GM08714 (cell line): ENCODE data around the gene CEP78.
"Not testable (repeated sequence)": the region's sequence is repeated elsewhere in the genome, so short reads cannot be mapped to it uniquely, and the experiment has no call there.

Experiments used
- H3K4me3 ChIP-seq: fragments of 200-500 bp; sonication (Bioruptor generic); 2 replicates; pipeline ENCODE4 v1.5.1; 2014; ENCODE audit warnings: mild to moderate bottlenecking, low read length, inconsistent platforms
- ZNF274 ChIP-seq: IDR thresholded peaks from 2 replicates; pipeline ENCODE4 v1.6.1; 2012; ENCODE audit warnings: mild to moderate bottlenecking, low read depth, low read length

Gene CEP78

GRCh38 chr9:78249542-78249941, 13.7 kb downstream of the CEP78 start:
- H3K4me3 ChIP-seq: no peak overlapping the region
- no peak for TF ChIP-seq ZNF274

- H3K4me3 ChIP-seq: no peak overlapping the region
- no peak for TF ChIP-seq ZNF274
Measured at GRCh38 chr9:78252616-78253015, 16.7 kb downstream of the CEP78 start.

DNA sequence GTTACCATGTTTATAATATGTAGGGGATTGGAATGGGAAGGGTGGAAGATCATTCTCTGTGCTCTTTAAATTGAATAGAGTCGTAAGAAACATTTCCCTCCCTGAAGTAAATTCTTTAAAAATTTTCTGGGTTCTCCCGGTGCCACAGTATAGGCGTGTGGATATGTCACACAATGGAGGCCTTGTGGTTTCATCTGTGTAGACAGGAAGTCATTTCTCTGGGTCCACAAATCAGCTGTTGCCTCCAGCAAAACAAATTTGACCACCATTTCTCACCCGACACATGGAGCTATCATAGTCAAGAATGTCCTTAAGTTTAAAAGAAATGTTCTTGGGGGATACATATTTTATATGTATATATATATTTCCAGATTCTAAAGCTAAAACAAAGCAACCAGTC, 17.4 kb downstream of the CEP78 start:
- no peak for TF ChIP-seq ZNF274
- no peak overlapping the region for H3K4me3 ChIP-seq

DNA sequence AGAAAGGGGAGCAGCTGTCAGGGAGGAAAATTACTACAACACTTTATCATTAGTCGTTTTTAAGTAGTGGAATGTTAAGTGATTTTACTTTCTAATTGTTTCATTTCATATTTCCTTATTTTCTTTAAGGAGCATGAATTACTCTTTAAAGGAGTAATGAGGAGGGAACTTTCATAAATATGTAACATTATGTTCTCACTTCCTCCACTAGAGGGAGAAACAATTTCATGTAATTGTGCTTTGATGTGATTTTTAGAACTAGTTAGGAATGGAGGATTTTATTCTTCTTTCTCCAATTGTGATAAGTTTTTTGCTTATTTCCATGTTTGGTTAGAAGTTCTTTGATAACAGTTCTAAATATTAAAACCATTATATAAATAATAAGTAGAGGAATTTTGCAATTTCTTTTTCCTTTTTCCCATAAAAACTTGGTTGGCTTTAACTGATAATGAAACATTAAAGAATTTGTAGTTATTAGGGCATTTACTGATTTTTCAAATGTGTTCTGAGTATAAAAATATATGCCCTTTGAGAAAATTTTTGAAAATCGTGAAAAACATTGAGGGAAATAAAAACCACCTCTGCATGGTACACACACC, 25.6 kb downstream of the CEP78 start:
- no peak for TF ChIP-seq ZNF274
- no peak overlapping the region for H3K4me3 ChIP-seq

- TF ChIP-seq ZNF274: no peak
- H3K4me3 ChIP-seq: no peak overlapping the region
Measured at GRCh38 chr9:78262655-78263054, 26.8 kb downstream of the CEP78 start.

DNA sequence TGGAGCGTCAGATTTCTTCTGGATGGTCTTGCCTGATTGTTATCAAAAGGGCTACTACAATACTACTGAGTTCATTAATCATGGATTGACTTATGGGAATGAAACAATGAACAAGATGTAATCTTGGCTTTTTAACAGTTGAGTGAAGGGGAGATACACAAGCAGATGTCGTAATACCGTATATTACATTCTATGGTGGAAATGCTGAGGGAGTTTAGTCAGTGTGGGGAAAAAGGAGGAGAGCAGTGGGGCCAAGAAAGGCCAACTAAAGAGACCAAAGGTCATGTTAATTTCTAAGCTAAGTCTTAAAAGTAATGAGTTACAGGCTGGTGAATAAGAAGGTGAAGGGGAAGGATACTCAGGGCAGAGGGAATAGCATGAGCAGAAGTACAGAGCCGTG, 32.0 kb downstream of the CEP78 start:
- no peak for TF ChIP-seq ZNF274
- H3K4me3 ChIP-seq: no peak overlapping the region

- H3K4me3 ChIP-seq: no peak overlapping the region
- TF ChIP-seq ZNF274: no peak
Measured at GRCh38 chr9:78269784-78270183, 33.9 kb downstream of the CEP78 start.

GRCh38 chr9:78272307-78272706, 36.4 kb downstream of the CEP78 start:
- no peak overlapping the region for H3K4me3 ChIP-seq
- no peak for TF ChIP-seq ZNF274

- TF ChIP-seq ZNF274: no peak
- H3K4me3 ChIP-seq: no peak overlapping the region
Measured at GRCh38 chr9:78273761-78274160, 37.9 kb downstream of the CEP78 start.

GRCh38 chr9:78278177-78278777, 42.4 kb downstream of the CEP78 start:
- no peak overlapping the region for H3K4me3 ChIP-seq
- no peak for TF ChIP-seq ZNF274

- TF ChIP-seq ZNF274: no peak
- H3K4me3 ChIP-seq: no peak overlapping the region
Measured at GRCh38 chr9:78278801-78279200, 42.9 kb downstream of the CEP78 start.

DNA sequence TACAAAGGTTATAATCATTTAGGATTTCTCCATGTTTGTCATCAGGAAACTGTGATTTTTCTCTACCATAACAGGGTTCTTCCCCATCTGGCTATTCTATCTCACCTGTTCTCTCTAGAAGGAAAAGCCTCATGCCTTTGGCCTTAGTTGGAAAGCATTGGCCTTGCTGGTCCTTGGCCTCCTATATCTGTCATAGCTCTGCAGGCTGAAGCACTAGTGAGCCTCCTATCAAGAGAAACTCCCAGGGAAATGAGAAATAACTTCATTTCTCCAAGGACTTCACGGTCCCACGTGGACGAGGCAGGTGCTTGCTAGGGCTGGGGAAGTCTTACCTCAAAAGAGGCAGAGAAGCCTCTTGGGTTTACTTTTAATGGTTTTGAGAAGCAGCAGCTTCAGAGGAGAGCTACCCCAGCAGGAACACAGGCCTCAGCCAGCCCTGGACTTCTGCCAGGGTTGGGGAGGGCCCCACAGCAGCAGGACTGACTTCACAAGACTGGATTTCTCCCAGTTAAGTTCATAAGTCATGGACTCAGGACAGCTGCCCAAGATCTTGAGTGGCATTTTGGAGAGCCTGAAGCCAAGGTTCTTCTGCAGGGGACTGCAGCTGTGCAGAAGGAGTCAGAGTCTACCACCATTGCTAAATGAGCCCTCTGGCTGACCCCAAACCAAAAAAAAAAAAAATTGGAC, 45.2 kb downstream of the CEP78 start:
- TF ChIP-seq ZNF274: no peak
- no peak overlapping the region for H3K4me3 ChIP-seq

DNA sequence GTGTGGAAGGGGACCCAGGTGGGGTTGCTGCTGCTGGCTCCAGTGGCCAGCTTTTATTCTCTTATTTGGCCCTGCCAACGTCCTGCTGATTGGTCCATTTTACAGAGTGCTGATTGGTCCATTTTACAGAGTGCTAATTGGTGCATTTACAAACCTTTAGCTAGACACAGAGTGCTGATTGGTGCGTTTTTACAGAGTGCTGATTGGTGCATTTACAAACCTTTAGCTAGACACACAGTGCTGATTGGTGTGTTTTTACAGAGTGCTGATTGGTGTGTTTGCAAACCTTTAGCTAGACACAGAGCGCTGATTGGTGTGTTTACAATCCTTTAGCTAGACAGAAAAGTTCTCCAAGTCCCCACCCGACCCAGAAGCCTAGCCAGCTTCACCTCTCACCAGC, 48.3 kb downstream of the CEP78 start:
- H3K4me3 ChIP-seq: not testable (repeated sequence)

- no peak overlapping the region for H3K4me3 ChIP-seq
- TF ChIP-seq ZNF274: no peak
Measured at GRCh38 chr9:78286125-78286524, 50.2 kb downstream of the CEP78 start.

DNA sequence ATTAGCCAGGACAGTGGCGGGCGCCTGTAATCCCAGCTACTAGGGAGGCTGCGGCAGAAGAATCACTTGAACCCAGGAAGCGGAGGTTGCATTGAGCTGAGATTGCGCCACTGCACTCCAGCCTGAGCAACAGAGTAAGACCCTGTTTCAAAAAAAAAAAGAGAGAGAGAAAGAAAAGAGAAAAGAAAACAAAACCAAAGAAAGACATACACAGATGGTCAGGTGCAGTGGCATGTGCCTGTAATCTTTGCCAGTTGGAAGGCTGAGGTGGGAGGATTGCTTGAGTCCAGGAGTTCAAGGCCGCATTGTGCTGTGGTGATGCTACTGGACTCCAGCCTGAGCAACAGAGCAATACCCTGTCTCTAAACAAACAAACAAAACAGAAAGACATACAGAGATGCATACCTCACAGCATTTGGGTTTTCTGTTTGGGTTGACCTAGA, 51.1 kb downstream of the CEP78 start:
- no peak for TF ChIP-seq ZNF274
- no peak overlapping the region for H3K4me3 ChIP-seq
